ENCODE data around the gene CACNG4.
"Not testable (repeated sequence)": the region's sequence is repeated elsewhere in the genome, so short reads cannot be mapped to it uniquely, and the experiment has no call there.

The CACNG4 gene

DNA sequence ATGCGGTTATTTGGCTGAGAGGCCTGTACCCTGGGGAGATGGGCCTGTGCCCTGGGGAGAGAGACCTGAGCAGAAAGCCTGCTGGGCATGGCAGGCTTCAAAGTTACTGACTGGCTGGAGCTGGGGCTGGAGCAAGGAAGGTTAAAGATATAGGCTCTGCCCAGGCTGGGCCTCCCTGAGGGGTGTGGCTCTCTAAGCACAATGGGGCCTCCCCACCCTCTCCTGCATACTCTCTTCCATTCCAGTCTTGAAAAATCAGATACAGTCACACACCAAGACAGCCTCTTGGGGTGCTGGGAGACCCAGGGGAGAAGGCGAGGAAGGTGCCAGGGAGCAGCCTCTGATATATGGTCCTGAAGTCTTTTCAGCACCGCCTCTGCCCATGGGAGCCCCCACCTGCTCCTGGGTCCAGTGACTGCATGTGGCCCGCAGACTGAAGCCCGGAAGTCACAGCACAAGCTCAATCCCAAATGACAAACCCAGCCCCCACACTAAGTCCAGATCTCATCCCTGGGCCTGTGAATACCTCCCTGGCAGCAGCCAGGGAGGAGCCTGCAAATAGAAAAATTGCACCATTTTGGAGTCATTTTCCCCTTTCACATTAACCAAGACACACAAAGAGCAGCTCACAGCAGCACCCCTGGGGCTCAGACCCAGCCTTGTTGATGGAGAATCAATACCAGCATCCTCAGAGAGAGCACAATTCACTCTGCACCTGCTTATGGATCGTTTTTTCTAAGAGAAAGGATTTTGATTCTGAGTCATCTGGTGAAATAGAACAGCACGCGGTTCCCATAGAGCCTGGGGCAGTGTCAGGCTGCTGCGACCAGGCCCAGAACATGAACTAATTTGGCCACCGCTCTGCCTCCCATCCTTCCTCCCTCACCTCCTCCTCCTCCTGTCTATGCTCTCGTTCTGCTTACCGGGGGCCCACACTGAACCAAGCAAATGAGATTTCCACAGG is 54.2 kb downstream of the CACNG4 start:
- DNase-seq: peak; percentile 85

DNA sequence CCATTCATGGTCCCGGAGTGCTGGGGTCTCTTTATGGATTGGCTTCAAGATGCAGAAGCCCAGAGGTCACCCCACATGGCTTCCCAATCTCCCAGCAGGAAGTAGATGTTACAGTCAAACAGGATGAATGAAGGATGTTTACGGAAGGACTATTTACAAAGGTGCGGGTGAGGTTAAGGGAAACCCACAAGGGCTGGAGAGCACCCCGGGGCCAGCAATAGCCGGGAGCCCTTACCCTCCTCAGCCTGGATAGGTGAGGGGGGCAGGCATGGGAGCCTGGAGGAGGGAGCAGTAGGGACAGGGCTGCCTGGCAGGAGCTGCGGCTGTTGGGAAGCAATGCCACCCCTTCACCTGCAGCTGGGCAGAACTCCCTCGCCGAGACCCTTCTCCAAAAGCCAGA is 55.3 kb downstream of the CACNG4 start:
- DNase-seq: no peak

DNA sequence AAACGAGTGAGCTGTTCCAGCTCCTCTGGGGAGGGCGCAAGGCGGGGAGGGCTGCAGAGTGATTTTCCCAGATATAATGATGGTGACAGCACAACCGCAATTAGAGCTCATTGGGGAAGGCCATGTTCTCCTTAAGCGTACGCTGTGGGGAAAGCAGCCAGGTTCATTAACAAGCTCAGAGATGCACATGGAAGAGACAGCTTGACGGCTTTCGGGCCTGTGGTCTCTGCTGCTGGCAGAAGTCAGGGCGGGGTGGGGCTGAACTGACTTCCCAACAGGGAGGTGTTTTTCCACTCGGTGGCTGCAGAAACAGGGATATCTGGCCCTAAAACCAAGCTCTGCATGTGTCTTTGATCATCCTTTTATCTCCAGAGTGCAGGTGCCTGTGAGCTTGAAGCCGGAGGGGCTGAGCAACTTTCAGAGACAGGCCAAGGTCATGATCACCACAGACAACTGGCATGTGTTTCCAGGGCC is 55.8 kb downstream of the CACNG4 start:
- DNase-seq: peak; percentile 37

DNA sequence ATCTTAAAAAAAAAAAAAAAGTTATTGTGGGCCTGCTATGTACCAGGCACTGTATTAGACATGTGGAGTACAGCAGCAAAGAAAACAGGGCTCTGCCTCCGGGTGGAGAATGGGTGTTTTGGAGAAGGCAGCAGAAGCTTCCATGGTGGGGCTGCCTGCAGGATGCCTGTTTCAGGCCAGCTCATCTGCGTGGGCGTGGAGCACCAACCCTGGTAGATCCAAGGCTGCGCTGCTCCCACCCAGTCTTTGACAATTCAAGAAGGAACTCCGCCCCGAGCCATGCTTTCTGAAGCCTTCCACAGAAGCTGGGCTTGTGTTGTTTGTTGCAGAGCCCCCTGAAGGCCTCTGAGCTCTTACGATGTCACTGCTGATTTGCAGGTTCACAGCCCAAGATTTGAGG is 56.7 kb downstream of the CACNG4 start:
- DNase-seq: no peak

DNA sequence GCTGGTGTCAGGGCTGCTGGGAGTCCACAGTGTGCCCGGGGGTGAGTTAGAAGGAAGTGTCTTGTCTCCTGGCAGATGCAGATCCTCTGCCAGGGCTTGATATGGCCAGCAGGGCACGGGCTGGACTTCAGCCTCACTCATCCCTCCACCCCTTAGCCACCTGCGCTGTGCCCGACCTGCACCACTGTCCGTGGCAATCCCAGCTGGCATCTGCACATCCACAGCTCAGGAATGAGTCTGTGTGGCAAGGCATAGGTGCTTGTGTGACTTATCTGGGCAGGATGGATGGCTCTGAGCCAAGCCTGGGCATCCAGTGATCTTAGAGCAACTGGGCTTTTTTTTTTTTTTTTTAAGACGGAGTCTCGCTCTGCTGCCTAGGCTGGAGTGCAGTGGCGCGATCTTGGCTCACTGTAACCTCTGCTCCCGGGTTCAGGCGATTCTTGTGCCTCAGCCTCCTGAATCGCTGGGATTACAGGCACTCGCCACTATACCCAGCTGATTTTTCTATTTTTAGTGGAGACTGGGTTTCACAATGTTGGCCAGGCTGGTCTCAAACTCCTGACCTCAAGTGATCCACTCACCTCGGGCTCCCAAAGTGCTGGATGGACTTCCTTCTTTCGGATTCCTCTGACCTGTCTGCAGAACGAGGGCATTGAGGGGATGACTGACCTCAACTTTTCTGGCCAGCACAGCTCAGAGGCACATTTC is 57.4 kb downstream of the CACNG4 start:
- DNase-seq: no peak

DNA sequence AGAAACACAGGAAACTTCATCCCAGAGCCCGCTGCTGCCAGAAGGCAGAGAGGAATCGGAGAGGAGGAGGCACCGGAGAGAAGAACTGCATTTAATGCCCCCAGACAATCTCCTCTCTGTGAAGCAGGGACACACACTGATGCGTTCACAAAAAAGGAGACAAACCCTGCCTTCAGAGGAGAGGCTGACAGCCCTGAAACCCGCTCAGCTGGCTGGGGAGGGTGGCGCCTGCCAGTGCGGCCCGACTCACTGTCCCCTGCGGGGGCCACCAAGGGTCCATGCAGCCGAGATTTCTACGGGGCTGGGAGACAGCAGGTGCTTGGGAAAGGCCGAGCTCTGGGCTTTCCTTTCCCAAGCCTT is 57.9 kb downstream of the CACNG4 start:
- DNase-seq: no peak

DNA sequence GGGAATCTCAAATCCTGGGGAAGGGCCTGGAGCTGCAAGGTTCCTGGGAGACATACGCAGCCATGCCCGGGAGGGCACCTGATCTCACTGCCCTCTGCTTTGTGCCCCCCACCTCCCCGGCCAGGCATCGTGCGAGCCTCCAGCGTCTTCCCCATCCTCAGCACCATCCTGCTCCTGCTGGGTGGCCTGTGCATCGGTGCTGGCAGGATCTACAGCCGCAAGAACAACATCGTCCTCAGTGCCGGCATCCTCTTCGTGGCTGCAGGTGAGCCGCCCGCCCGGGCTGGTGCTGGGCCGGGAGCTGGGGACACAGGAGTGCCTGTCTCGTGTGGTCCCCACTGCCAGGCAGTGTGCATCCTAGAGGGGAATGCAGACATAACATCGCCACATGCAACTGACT is 60.2 kb downstream of the CACNG4 start:
- no peak for DNase-seq

DNA sequence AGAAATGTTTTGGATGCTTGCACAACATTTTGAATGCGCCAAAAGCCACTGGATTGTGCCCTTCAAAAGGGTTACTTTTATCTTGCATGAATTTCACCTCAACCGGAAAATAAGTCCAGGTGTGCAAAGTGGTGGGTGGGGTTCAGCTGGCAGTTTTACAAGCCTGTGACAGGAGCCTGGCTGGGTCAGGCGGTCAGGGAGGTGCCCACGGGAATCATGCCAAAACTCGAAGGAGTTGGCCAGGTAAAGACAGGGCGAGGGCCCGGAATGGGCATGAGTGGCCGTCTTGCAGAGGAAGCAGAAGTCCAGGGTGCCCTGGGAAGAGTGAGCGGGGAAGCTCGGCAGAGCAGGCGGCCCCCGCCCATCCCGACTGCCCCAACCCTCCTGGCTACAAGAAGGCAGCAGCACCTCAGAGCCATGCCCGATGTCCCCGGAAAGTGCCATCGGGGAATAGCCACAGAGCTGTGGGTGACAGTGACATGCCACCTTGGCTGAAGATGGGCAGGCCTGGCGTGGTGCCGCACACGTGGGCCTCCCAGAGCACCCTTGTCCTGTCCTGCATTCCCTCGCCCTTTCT is 60.8 kb downstream of the CACNG4 start:
- no peak for DNase-seq

DNA sequence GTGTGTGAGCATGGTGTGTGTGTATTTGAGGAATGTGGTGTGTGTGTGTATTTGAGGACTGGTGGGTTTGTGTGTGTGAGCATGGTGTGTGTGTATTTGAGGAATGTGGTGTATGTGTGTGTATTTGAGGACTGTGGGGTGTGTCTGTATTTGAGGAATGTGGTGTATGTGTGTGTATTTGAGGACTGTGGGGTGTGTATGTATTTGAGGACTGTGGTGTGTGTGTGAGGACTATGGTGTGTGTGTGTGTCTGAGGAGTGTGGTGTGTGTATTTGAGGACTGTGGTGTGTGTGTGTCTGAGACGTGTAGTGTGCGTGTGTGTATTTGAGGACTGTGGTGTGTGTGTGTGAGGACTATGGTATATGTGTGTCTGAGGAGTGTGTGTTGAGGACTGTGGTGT is 61.8 kb downstream of the CACNG4 start:
- DNase-seq: no peak

DNA sequence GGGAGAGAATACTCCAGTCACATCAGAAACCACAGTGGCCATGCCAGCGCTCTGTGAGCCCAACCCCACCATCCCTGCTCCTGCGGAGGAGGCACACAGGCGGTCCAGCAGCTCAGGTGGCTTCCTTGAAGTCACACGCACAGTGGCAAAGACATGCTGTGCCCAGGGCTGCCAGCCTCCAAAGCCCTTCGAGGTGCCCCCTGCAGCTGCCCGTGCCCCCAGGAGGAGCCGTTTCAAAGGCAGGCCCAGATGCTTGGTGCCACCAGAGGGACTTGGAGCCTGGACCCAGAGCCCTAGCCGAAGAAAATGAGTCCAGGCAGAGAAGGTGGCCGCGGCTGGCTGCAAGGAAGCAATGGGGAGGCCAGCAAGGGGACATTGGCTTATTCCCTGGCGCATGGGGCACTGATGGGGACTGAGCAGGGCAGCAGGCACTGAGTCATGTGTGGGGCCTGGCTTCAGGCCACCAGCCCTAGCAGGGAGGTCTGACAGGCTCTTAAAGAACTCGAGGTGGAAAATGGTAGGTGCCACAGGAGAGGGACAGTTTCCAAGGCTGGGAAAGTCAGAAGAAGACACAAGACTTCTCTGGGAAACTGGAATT is 62.6 kb downstream of the CACNG4 start:
- DNase-seq: no peak

DNA sequence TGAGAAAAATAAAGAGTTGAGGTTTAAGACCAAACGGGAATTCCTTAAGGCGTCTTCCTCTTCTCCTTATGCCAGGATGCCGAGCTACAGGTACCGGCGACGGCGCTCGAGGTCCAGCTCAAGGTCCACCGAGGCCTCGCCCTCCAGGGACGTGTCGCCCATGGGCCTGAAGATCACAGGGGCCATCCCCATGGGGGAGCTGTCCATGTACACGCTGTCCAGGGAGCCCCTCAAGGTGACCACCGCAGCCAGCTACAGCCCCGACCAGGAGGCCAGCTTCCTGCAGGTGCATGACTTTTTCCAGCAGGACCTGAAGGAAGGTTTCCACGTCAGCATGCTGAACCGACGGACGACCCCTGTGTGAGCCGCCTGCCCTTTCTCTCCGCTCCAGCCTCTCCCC is 66.1 kb downstream of the CACNG4 start:
- no peak for DNase-seq

DNA sequence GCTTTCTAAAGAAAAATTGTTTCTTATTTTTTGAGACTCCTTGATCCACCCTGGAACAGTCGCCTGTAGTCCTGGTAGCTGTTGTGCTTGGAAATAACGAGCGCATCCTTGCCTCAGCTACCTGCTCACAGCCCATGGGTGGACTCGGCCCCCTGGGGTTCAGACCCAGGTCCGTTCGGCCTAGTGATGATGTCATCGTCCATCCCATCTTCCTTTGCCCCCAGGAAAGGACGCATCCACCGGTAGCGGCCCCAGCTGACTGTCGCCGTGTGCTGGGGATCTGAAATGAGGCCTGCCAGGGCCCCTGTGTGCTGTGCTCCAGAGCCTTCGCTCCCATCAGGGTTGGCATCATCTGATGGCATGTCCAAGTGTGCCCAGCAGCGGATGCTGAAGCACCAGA is 67.9 kb downstream of the CACNG4 start:
- DNase-seq: no peak

DNA sequence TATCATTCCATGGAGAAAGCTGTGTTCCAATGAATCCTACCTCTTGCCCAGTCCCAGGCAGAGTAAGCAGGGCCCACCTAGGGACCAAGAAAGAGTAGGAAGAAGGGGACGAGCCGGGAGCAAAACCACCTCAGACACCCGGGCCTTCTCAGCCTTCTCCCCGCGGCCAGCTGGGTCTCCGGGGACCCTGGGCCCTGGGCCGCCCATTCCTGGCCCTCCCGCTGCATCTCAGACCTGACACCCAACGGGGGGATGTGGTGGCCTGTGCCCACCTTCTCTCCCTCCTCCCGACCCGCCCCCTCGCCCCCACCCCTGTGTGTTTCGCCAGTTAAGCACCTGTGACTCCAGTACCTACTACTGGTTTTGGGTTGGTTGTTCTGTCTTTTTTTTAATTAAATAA is 68.5 kb downstream of the CACNG4 start:
- no peak for DNase-seq

DNA sequence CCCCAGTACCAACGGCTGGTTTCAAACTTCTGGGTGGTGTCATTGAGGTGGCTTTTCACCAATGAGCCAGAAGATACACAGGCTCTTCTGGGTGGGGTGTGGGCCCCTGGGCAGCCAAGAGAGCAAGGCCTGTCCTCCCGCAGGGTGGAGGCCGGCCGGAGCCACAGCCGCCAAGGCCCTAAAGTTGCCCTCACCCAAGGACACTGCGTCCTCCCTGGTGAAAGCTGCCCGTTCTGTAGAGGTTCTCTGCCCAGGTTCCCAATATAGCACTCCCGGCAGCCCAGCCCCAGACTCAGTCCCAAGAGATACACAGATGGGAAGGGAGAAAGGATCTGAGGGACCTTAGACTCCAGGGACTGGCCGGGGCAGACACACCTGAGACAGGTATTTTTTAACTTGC is 69.1 kb downstream of the CACNG4 start:
- no peak for DNase-seq

DNA sequence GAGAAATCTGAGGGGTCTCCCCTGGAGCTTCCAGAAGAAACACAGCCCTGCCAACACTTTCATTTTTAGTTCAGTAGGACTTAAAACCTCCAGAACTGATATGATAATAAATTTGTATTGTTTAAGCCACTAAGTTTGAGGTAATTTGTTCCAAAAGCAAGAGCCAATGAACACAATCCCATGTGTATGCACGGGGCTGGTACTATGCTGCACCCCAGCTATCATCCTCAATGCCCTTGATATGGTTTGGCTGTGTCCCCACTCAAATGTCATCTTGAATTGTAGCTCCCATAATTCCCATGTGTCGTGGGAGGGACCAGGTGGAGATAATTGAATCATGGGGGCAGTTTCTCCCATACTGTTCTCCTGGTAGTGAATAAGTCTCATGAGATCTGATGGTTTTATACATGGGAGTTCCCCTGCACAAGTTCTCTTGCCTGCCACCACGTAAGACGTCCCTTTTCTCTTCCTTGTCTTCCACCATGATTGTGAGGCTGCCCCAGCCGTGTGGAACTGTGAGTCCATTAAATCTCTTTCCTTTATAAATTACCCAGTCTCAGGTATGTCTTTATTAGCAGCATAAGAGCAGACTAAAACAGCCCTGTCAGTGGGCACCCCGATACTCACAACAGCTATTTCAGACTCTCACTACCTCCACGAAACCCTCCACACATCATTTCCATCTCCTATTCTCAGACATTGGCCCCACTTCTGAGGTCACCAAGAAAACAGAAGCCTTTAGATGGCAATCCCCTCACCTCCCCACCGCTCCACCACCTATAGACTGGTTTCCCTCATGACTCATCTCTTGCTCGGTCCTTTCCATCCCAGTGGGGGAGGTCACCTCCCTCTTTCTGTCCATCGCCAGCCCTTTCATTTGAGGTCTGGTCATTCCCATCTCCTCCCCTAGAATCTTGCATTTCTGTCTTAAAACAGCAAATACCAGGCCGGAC is 70.9 kb downstream of the CACNG4 start:
- no peak for DNase-seq

DNA sequence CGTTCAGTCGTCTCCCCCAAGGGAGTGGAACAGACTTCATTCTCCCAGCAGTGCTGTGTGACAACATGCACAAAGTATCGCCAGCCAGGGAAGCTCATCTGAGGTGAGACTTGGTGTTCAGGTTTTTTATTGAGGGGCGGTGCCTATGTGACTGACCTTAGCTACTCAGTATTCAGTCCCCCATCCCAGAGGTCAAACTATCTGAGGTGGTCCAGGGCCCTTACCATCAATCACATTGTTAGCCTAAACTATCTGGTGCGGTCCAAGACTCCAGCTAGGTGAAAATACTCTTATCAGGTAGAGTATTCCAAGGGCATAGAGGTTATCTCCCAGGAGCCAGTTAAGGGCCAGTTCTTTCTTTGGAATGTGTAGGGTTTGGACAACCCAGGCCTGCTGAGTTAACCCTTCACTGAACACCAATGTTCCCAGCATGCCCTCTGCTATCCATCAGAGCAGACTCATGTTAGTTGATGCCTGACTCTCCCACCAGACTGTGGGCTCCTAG is 74.4 kb downstream of the CACNG4 start:
- DNase-seq: no peak

DNA sequence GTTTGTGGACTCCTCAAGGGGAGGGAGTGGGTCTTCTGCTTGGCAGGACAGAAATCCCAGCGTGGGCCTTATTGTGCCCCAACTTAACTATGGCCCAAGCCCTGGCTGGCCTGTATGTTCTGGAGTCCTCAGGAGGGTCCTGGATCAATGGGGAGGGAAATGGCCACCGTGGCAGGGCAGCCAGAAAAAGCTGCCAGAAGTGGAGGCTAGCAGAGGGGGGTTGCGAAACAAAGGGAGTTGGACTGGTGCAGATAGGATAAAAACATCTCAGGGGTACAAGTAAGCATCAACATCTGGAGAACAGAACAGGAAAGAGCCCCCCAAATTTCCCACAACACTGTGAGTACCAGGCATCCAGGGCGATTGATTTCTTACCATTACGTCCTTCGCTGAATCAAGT is 76.1 kb downstream of the CACNG4 start:
- no peak for DNase-seq

DNA sequence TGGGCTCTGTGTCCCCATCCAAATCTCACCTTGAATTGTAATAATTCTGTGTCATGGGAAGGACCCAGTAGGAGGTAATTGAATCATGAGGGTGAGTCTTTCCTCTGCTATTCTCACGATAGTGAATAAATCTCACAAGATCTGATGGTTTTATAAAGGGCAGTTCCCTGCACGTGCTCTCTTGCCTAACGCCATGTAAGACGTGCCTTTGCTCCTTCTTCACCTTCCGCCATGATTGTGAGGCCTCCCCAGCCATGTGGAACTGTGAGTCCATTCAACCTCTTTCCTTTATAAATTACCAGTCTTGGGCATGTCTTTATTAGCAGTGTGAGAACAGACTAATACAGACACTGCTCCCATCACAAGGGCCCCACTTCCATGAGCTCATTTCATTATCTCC is 76.6 kb downstream of the CACNG4 start:
- not testable (repeated sequence) for DNase-seq

DNA sequence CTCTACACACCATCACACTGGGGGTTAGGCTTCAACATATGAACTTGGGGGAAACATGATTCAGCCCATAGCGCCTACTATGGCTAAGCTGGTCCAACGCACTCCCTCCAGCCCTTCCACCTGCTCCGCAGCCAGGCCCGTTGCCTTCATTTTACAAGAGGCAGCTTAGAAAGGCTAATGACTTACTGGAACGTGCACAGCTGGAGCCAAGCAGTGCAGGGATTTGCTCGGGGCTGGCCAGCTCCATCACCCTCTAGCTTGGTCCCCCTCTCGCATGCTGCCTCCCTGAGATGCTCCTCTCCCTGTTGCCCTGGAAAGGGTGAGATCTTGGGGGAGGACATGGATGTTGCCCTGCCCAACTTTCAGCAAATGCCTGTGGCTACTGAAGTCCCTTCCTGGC is 77.0 kb downstream of the CACNG4 start:
- DNase-seq: no peak

DNA sequence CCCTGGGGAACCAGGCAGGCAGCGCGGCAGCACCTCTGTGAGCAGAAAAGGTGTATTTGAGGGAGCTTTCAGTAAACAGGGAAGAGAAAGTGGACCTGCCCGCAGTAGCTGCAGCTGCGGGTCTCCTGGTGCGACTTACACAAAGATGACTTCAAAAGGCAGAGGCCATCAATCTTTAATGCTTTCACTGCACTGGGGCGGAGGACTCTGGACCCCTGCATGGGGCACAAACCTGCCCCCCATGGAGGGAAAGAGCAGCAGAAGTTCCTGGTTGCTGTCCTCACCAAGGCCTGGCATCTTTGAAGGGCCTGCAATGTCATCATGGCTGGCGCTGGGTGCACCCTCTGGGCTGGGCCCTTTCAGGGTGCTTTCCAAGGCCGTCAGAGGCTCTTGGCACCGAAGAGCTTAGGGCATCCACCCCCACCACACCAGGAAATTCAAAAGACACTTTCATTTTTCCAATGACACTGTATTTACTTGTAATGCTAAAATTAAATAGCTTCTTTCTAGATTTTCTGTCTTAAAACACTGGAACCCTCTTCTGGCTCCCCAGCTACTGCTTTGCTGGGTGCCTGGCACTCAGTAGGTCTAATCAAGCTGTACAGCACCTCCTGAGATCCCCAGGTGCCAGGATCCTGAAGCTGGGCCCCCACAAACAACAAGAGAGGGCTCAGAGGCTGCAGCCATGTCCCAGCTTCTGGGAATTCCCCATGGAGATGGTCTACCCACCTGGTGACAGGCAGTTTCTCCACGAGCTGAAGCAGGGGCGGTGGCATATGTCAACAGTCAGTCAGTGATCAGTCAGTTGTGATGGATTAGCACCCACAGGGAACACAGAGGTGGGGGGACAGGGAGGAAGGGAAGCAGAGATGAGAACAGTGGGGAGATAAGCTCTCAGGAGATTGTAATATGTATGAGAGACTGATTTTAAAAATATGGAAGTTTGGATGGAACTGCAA is 77.7 kb downstream of the CACNG4 start:
- DNase-seq: no peak

DNA sequence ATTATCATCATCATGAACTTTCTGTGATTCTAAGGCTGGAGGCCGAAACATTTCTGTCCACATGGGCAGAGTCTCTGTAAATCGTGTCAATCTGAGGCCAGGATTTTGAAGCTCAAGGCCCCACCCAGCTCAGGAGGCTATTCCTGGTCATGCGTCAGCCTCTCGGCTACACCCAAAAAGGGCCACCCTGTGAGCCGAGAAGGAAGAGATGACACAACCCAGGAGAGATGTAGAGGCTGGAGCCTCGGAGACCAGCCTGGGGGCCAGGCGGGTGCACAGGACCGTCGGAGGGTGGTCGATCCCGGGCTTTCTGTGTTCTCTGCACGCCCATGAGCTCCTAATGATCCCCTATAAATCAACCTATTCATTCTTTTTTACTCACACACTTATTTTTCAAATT is 78.8 kb downstream of the CACNG4 start:
- DNase-seq: no peak

Measured in NCI-H2227 treated with DMSO at 0.1 percent for 48 hours (cell line).